ENCODE measurements around the gene ARNT2. TPM values are rescaled to one million over a fixed set of nuclear protein-coding genes. Genes with fewer than 3 reads are reported as not detected.
A peak's percentile ranks its signal among the peaks of the same experiment; 100 is the strongest.
"Not testable (repeated sequence)": the region's sequence is repeated elsewhere in the genome, so short reads cannot be mapped to it uniquely, and the experiment has no call there.

Gene ARNT2
- total RNA-seq, 2 donors from 2014 or later, result not detected

GRCh38 chr15:80506286-80506893 is 102.2 kb downstream of the ARNT2 start:
- ATAC-seq (no peak), DNase-seq (ENCODE audit: low spot score in 2 of 2) (no peak)
- H3K9me3 Mint-ChIP-seq, result peaks cover 0 to 6% of the 10 kb centered on the region in 2 donors
- no peaks in the 10 kb centered on the region for H3K36me3 Mint-ChIP-seq
- no peak overlapping the region for H3K27ac Mint-ChIP-seq

- DNase-seq (ENCODE audit: low spot score in 2 of 2), result no peak
- Mint-ChIP-seq H3K27ac (no peak overlapping the region), H3K36me3 (no peaks in the 10 kb centered on the region), H3K9me3 (peaks cover 0 to 6% of the 10 kb centered on the region in 2 donors)
- no peak for ATAC-seq
Measured at GRCh38 chr15:80507131-80507530, 102.9 kb downstream of the ARNT2 start.

- no peak for ATAC-seq
- Mint-ChIP-seq H3K27ac (no peak overlapping the region), H3K9me3 (peaks cover 0 to 6% of the 10 kb centered on the region in 2 donors), H3K36me3 (no peaks in the 10 kb centered on the region)
- DNase-seq (ENCODE audit: low spot score in 2 of 2), result no peak
Measured at GRCh38 chr15:80507638-80508316, 103.6 kb downstream of the ARNT2 start.

GRCh38 chr15:80508783-80509182 is 104.6 kb downstream of the ARNT2 start:
- Mint-ChIP-seq H3K36me3 (no peaks in the 10 kb centered on the region), H3K9me3 (peaks cover 0 to 6% of the 10 kb centered on the region in 2 donors)

GRCh38 chr15:80509800-80510199 is 105.6 kb downstream of the ARNT2 start:
- peaks cover 0 to 6% of the 10 kb centered on the region in 2 donors for H3K9me3 Mint-ChIP-seq
- peak overlapping the region in 1 of 2 donors; percentile 84 for H3K27ac Mint-ChIP-seq
- DNase-seq (ENCODE audit: low spot score in 2 of 2), result no peak
- ATAC-seq, result peak; percentile 40 to 84
- H3K36me3 Mint-ChIP-seq, result no peaks in the 10 kb centered on the region

More at GRCh38 chr15:80508783-80509182, 104.6 kb downstream of the ARNT2 start:
- H3K27ac Mint-ChIP-seq, result no peak overlapping the region
- DNase-seq (ENCODE audit: low spot score in 2 of 2), result no peak
- ATAC-seq, result no peak

GRCh38 chr15:80510985-80511384 is 106.8 kb downstream of the ARNT2 start:
- not testable (repeated sequence) for DNase-seq (ENCODE audit: low spot score in 2 of 2); H3K27ac Mint-ChIP-seq; H3K9me3 Mint-ChIP-seq; H3K36me3 Mint-ChIP-seq; ATAC-seq

GRCh38 chr15:80512726-80513660 is 108.8 kb downstream of the ARNT2 start:
- no peak for DNase-seq (ENCODE audit: low spot score in 2 of 2)
- H3K27ac Mint-ChIP-seq, result no peak overlapping the region
- H3K36me3 Mint-ChIP-seq, result no peaks in the 10 kb centered on the region
- H3K9me3 Mint-ChIP-seq, result peaks cover 5 to 10% of the 10 kb centered on the region in 2 donors
- ATAC-seq, result no peak

GRCh38 chr15:80514071-80514780 is 110.0 kb downstream of the ARNT2 start:
- Mint-ChIP-seq H3K36me3 (no peaks in the 10 kb centered on the region), H3K9me3 (peaks cover 8 to 10% of the 10 kb centered on the region in 2 donors), H3K27ac (no peak overlapping the region)
- DNase-seq (ENCODE audit: low spot score in 2 of 2) (no peak), ATAC-seq (no peak)

- no peak for ATAC-seq
Measured at GRCh38 chr15:80517290-80517689, 113.1 kb downstream of the ARNT2 start.

GRCh38 chr15:80518522-80518921 is 114.3 kb downstream of the ARNT2 start:
- peaks cover 4 to 10% of the 10 kb centered on the region in 2 donors for H3K9me3 Mint-ChIP-seq
- no peaks in the 10 kb centered on the region for H3K36me3 Mint-ChIP-seq
- ATAC-seq (no peak), DNase-seq (ENCODE audit: low spot score in 2 of 2) (no peak)
- no peak overlapping the region for H3K27ac Mint-ChIP-seq

More at GRCh38 chr15:80517290-80517689, 113.1 kb downstream of the ARNT2 start:
- Mint-ChIP-seq H3K36me3 (no peaks in the 10 kb centered on the region), H3K27ac (no peak overlapping the region), H3K9me3 (peaks cover 4 to 10% of the 10 kb centered on the region in 2 donors)
- no peak for DNase-seq (ENCODE audit: low spot score in 2 of 2)

GRCh38 chr15:80523746-80524145 is 119.6 kb downstream of the ARNT2 start:
- no peak for DNase-seq (ENCODE audit: low spot score in 2 of 2)
- no peak for ATAC-seq
- Mint-ChIP-seq H3K36me3 (no peaks in the 10 kb centered on the region), H3K27ac (no peak overlapping the region), H3K9me3 (peaks cover 0 to 5% of the 10 kb centered on the region in 2 donors)

- no peaks in the 10 kb centered on the region for H3K36me3 Mint-ChIP-seq
- no peak overlapping the region for H3K27ac Mint-ChIP-seq
- ATAC-seq (no peak), DNase-seq (ENCODE audit: low spot score in 2 of 2) (no peak)
- H3K9me3 Mint-ChIP-seq, result no peaks in the 10 kb centered on the region
Measured at GRCh38 chr15:80525853-80526252, 121.7 kb downstream of the ARNT2 start.

GRCh38 chr15:80526556-80527340 is 122.6 kb downstream of the ARNT2 start:
- no peaks in the 10 kb centered on the region for H3K36me3 Mint-ChIP-seq
- DNase-seq (ENCODE audit: low spot score in 2 of 2) (no peak), ATAC-seq (no peak)
- no peak overlapping the region for H3K27ac Mint-ChIP-seq
- no peaks in the 10 kb centered on the region for H3K9me3 Mint-ChIP-seq

GRCh38 chr15:80527406-80527805 is 123.2 kb downstream of the ARNT2 start:
- ATAC-seq, result no peak
- Mint-ChIP-seq H3K9me3 (no peaks in the 10 kb centered on the region), H3K27ac (no peak overlapping the region), H3K36me3 (no peaks in the 10 kb centered on the region)
- DNase-seq (ENCODE audit: low spot score in 2 of 2), result no peak

- ATAC-seq (no peak), DNase-seq (ENCODE audit: low spot score in 2 of 2) (no peak)
- no peaks in the 10 kb centered on the region for H3K36me3 Mint-ChIP-seq
- H3K27ac Mint-ChIP-seq, result no peak overlapping the region
- peaks cover 0 to 5% of the 10 kb centered on the region in 2 donors for H3K9me3 Mint-ChIP-seq
Measured at GRCh38 chr15:80527961-80528360, 123.8 kb downstream of the ARNT2 start.
